ENCODE results near the gene CC2D2A.
"Not testable (repeated sequence)": the region's sequence is repeated elsewhere in the genome, so short reads cannot be mapped to it uniquely, and the experiment has no call there.

CC2D2A gene

GRCh38 chr4:15562623-15563022 lies 92.9 kb downstream of the CC2D2A start:
- no peak for DNase-seq

GRCh38 chr4:15563871-15564270 lies 94.2 kb downstream of the CC2D2A start:
- no peak for DNase-seq

- DNase-seq = no peak
Measured at GRCh38 chr4:15568821-15569220, 99.1 kb downstream of the CC2D2A start.

- no peak for DNase-seq
Measured at GRCh38 chr4:15569746-15570145, 100.1 kb downstream of the CC2D2A start.

DNA sequence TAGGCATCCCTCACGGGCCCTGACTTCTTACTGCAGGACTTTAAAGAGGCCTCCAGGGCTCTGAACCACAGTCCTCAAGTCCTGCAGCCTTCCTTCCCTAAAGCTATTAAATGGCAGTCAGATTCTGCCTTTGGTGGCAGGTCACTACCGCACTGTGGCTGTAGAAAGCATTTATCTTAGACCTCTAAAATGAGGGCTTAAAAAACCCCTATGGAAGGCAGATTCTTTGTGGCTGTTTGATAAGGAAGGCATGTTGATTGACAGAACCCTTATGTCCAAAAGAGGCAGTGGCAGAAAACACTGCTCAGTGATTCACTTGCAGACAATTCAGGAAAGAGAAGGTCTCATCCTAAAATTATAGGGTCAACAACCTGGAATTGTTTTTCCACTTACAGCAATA lies 106.3 kb downstream of the CC2D2A start:
- no peak for DNase-seq

GRCh38 chr4:15577508-15577907 lies 107.8 kb downstream of the CC2D2A start:
- no peak for DNase-seq

- no peak for DNase-seq
Measured at GRCh38 chr4:15584785-15585184, 115.1 kb downstream of the CC2D2A start.

- DNase-seq = no peak
Measured at GRCh38 chr4:15585331-15585730, 115.6 kb downstream of the CC2D2A start.

- DNase-seq = no peak
Measured at GRCh38 chr4:15586066-15586465, 116.4 kb downstream of the CC2D2A start.

DNA sequence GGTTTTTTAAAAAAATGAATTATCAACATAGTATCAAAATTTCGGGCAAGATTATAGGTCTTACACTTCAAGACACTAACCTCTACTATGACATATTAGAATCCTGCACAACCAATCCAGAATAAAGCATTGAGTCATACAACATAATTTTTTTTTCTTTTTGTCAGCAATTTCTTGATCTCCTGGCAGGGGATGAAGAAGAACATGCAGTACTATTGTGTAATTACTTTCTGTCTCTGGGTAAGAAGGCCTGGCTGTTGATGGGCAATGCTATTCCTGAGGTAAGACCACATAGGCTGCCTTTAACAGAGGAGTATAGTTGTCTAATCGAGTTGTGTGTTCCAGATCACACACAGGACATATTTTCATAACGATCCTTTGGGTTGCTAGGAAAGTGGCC lies 118.0 kb downstream of the CC2D2A start:
- DNase-seq = no peak

DNA sequence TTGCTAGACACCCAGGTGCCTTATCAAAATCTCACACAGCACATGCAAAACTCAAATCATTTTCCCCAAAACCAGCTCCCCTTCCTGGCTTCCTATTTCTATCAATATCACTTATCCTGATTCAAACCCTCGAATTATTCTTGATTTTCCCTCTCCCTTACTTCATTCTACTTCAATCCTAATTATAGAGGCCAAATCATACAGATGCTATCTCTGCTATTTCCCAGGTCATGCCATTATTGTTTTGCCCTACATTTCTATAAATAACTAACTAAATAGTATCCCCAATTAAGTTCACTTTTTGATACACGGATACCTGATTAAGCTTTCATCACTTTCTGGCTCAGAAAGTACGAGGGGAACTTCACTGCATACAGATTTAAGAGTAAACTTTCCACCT lies 123.1 kb downstream of the CC2D2A start:
- no peak for DNase-seq

DNA sequence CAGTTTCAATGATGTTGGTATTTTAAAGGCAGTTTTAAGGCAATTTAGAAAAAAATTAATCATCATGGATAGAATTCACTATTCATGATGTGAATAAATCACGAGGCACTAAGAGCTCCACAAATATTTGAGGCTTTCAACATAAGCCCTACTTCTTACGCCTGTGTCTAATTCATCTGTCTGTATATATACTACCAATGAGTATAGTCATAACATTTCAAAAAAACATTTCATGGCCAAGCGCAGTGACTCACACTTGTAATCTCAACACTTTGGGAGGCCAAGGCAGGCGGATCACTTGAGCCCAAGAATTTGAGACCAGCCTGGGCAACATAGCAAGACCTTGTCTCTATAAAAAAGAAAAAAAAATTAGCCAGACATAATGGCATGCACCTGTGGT lies 129.0 kb downstream of the CC2D2A start:
- DNase-seq = no peak

DNA sequence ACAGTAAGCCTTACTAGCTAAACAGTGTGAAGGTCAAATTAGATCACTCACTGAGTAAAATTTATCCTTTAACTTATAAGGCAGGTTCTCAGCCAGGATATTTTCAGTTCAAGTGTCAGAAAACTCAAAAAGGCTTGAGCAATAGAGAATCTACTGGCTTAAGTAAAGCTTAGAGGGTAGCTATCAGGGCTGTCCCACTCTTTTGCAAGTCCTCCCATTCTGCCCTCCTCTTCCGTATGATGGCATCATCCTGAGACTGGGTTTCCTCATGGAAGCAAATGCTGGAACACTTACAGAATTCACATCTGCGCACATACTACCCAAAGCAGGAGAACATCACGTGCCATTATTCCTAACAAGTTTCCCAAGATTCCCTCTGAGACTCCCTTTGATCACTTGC lies 130.5 kb downstream of the CC2D2A start:
- DNase-seq = no peak

- DNase-seq = no peak
Measured at GRCh38 chr4:15601862-15602261, 132.2 kb downstream of the CC2D2A start.

DNA sequence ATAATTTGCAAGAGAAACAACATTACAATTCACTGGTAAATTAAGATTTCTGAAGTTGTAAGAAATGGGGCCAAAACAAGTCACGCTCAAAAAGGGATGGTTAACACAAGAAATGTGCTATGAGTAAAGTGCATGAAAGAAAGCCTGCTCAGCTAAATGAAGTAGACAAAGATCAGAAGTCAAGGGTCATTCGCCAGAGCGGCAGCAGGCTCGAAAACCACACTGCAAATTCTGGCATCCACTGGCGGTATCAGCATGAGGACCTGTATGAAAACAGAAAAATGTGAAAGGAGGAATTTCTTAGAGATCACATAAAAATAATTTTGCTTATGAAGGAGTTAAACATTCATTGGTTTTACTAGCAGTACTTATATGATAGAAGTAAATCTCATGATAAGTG lies 135.9 kb downstream of the CC2D2A start:
- DNase-seq = no peak

DNA sequence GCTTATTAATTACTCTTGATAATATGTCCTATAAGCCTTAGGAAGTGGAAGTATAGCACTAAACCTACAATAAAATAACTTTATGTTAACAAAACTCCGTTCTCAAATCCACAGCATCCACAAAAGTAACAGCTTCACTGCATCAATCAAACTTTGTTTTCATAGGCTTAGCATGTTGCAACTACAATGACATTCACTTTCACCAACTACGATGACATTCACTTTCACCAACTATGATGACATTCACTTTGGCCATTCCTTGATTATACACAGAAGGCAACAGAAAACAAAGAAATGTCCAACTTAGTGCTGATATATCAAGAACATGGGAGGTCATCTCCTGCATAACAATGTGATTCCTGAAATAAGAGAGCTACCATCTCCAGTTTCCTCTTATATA lies 141.2 kb downstream of the CC2D2A start:
- DNase-seq = no peak

DNA sequence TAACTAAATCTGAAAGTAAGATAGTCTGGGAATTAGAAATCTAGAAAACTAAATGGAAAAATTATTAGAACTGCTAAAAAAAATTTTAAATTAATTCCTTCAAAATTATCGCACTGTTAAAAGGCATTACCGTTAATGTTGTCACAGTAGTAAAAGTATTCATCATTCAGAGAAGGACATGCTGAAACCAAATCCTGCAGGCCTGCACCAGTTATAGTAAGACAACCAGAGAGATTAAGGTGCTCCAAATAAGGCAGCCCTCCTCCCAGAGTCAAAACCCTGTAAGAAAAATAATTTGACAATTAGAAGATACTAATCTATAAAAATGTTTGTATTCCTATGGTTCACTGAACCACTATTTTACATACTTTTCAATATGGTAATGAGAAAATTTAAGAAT lies 142.5 kb downstream of the CC2D2A start:
- no peak for DNase-seq

- DNase-seq = not testable (repeated sequence)
Measured at GRCh38 chr4:15614891-15615290, 145.2 kb downstream of the CC2D2A start.

DNA sequence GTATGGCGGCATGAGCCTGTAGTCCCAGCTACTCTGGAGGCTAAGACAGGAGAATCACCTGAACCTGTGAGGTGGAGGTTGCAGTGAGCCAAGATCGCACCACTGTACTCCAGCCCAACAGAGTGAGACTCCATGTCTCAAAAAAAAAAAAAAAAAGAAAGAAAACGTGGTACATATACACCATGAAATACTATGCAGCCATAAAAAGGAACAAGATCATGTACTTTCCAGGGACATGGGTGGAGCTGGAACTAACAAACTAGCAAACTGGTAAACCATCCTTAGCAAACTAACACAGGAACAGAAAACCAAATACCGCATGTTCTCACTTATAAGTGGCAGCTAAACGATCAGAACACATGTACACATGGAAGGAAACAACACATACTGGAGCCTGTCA lies 147.7 kb downstream of the CC2D2A start:
- DNase-seq = not testable (repeated sequence)

DNA sequence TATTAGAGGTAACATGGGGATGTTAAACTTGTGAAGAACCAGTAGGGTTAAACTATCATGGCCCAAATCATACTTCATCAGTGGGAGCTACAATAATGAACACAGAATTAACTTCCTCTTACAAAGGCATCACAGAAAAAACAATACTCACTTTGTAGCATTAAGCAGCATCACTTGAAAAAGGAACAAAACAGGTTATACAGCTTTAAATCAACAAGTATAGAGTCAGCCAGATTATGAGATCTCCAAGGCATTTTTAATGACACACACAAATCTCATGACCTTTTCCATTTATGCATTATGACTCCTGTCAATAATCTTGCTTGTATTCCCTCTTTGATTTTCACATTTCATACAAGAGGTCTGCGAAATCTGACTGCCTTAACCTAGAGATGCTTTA lies 167.1 kb downstream of the CC2D2A start:
- DNase-seq = no peak

GRCh38 chr4:15638418-15638817 lies 168.7 kb downstream of the CC2D2A start:
- DNase-seq = no peak

GRCh38 chr4:15648600-15648999 lies 178.9 kb downstream of the CC2D2A start:
- DNase-seq = no peak

GRCh38 chr4:15649914-15650545 lies 180.3 kb downstream of the CC2D2A start:
- peak; percentile 50 for DNase-seq

All from activated naive CD4-positive, alpha-beta T cell treated with anti-CD3 and anti-CD28 coated beads, Interleukin-2, amount 50 U/mL, for 16 hours (primary cell).